HG03175 (cell line): ENCODE measurements around the gene TMEM266.

ENCODE experiments used
- ATAC-seq: cut with Tn5 transposase; IDR thresholded peaks from one replicate; pipeline ENCODE4 v1.9.1; 2021; ENCODE audit warnings: mild to moderate bottlenecking, moderate library complexity; ENCODE audit not compliant: unreplicated experiment

The TMEM266 gene

GRCh38 chr15:76161153-76162035 lies 101.6 kb downstream of the TMEM266 start:
- ATAC-seq: no peak

GRCh38 chr15:76162036-76162398 lies 102.2 kb downstream of the TMEM266 start:
- no peak for ATAC-seq

- ATAC-seq: no peak
These were observed 103.1 kb downstream of the TMEM266 start for GRCh38 chr15:76162784-76163456.

GRCh38 chr15:76163457-76164295 lies 103.9 kb downstream of the TMEM266 start:
- ATAC-seq: no peak

GRCh38 chr15:76164602-76165001 lies 104.8 kb downstream of the TMEM266 start:
- no peak for ATAC-seq

GRCh38 chr15:76165951-76166350 lies 106.2 kb downstream of the TMEM266 start:
- no peak for ATAC-seq

GRCh38 chr15:76168237-76168984 lies 108.6 kb downstream of the TMEM266 start:
- no peak for ATAC-seq

GRCh38 chr15:76169018-76169417 lies 109.2 kb downstream of the TMEM266 start:
- no peak for ATAC-seq

GRCh38 chr15:76169911-76170800 lies 110.4 kb downstream of the TMEM266 start:
- ATAC-seq: no peak

GRCh38 chr15:76172782-76173181 lies 113.0 kb downstream of the TMEM266 start:
- no peak for ATAC-seq

- no peak for ATAC-seq
These were observed 113.6 kb downstream of the TMEM266 start for GRCh38 chr15:76173317-76173834.

- ATAC-seq: no peak
These were observed 114.9 kb downstream of the TMEM266 start for GRCh38 chr15:76174654-76175053.

- ATAC-seq: no peak
These were observed 115.7 kb downstream of the TMEM266 start for GRCh38 chr15:76175442-76175841.

GRCh38 chr15:76176059-76176458 lies 116.3 kb downstream of the TMEM266 start:
- no peak for ATAC-seq

- no peak for ATAC-seq
These were observed 116.8 kb downstream of the TMEM266 start for GRCh38 chr15:76176487-76177085.

GRCh38 chr15:76177491-76178040 lies 117.8 kb downstream of the TMEM266 start:
- no peak for ATAC-seq

GRCh38 chr15:76178296-76179000 lies 118.7 kb downstream of the TMEM266 start:
- ATAC-seq: no peak

GRCh38 chr15:76179023-76179422 lies 119.2 kb downstream of the TMEM266 start:
- ATAC-seq: no peak
